Skin epidermis (tissue), 12 donors: ENCODE measurements around the gene MYBL2.
A peak's percentile ranks its signal among the peaks of the same experiment; 100 is the strongest.
"Not testable (repeated sequence)": the region's sequence is repeated elsewhere in the genome, so short reads cannot be mapped to it uniquely, and the experiment has no call there.

Source experiments
- H3K27ac ChIP-seq, 21 experiments: fragments of 200-600 bp; sonication (generic) in 11 of 21; one replicate each; pipeline ENCODE4 v1.5.0; 2020; ENCODE audit warnings: mild to moderate bottlenecking in 3 of 21, inconsistent platforms in 2 of 21, moderate library complexity in 2 of 21
- H3K4me3 ChIP-seq, 7 experiments: fragments of 200-600 bp; sonication (generic) in 2 of 7; one replicate each; pipeline ENCODE4 v1.5.0; 2020; ENCODE audit warnings: inconsistent platforms in 2 of 7, mild to moderate bottlenecking in 2 of 7, moderate library complexity in 1 of 7

MYBL2 gene

GRCh38 chr20:43666376-43667328 lies at the start of gene MYBL2:
MYBL2 (plus strand) TSS chr20:43667114; CDS start chr20:43667284, 170 bp downstream.
- Histone ChIP-seq H3K27ac (peak within 1 kb of the TSS in 1 of 21 experiments; percentile 23), H3K4me3 (peak within 1 kb of the TSS; percentile 21 to 51 (median 36))

GRCh38 chr20:43631598-43631997 lies 35.3 kb upstream of the MYBL2 start:
- Histone ChIP-seq H3K27ac (no peak overlapping the region), H3K4me3 (no peak overlapping the region)

GRCh38 chr20:43636429-43636828 lies 30.5 kb upstream of the MYBL2 start:
- Histone ChIP-seq H3K27ac (no peak overlapping the region), H3K4me3 (no peak overlapping the region)

GRCh38 chr20:43642548-43642947 lies 24.4 kb upstream of the MYBL2 start:
- no peak overlapping the region for H3K4me3 ChIP-seq
- no peak overlapping the region for H3K27ac ChIP-seq

- Histone ChIP-seq H3K27ac (no peak overlapping the region), H3K4me3 (no peak overlapping the region)
These were observed 15.9 kb upstream of the MYBL2 start for GRCh38 chr20:43650997-43651525.

- H3K27ac ChIP-seq, H3K4me3 ChIP-seq: not testable (repeated sequence)
These were observed 15.2 kb upstream of the MYBL2 start for GRCh38 chr20:43651650-43652184.

- no peak overlapping the region for H3K27ac ChIP-seq
- no peak overlapping the region for H3K4me3 ChIP-seq
These were observed 12.9 kb upstream of the MYBL2 start for GRCh38 chr20:43653966-43654365.

- not testable (repeated sequence) for H3K4me3 ChIP-seq, H3K27ac ChIP-seq
These were observed 11.7 kb upstream of the MYBL2 start for GRCh38 chr20:43655176-43655575.

GRCh38 chr20:43655937-43656336 lies 11.0 kb upstream of the MYBL2 start:
- no peak overlapping the region for H3K27ac ChIP-seq
- H3K4me3 ChIP-seq, result no peak overlapping the region

GRCh38 chr20:43658069-43658722 lies 8.7 kb upstream of the MYBL2 start:
- Histone ChIP-seq H3K4me3 (peak overlapping the region; percentile 56 to 85 (median 70)), H3K27ac (peak overlapping the region in 17 of 21 experiments; percentile 51 to 89 (median 78))

GRCh38 chr20:43658723-43659419 lies 8.0 kb upstream of the MYBL2 start:
- H3K27ac ChIP-seq, result no peak overlapping the region
- no peak overlapping the region for H3K4me3 ChIP-seq

GRCh38 chr20:43662943-43663655 lies 3.8 kb upstream of the MYBL2 start:
- no peak overlapping the region for H3K27ac ChIP-seq
- H3K4me3 ChIP-seq, result no peak overlapping the region

GRCh38 chr20:43665466-43666176 lies 1.3 kb upstream of the MYBL2 start:
- Histone ChIP-seq H3K27ac (no peak overlapping the region), H3K4me3 (no peak overlapping the region)

- Histone ChIP-seq H3K27ac (no peak overlapping the region), H3K4me3 (peak overlapping the region; percentile 21 to 51 (median 36))
These were observed 623 bp downstream of the MYBL2 start for GRCh38 chr20:43667341-43668132.

- Histone ChIP-seq H3K4me3 (no peak overlapping the region), H3K27ac (no peak overlapping the region)
These were observed 2.4 kb downstream of the MYBL2 start for GRCh38 chr20:43669332-43669731.

- Histone ChIP-seq H3K4me3 (no peak overlapping the region), H3K27ac (no peak overlapping the region)
These were observed 3.5 kb downstream of the MYBL2 start for GRCh38 chr20:43670423-43670822.

GRCh38 chr20:43676368-43676767 lies 9.5 kb downstream of the MYBL2 start:
- no peak overlapping the region for H3K4me3 ChIP-seq
- H3K27ac ChIP-seq, result no peak overlapping the region

- Histone ChIP-seq H3K27ac (peak overlapping the region in 2 of 21 experiments; percentile 24 to 66), H3K4me3 (no peak overlapping the region)
These were observed 14.1 kb downstream of the MYBL2 start for GRCh38 chr20:43680981-43681380.
